ENCODE results near the gene UQCR10. TPM values are rescaled to one million over a fixed set of nuclear protein-coding genes. Genes with fewer than 3 reads are reported as not detected.

Gene UQCR10
- 100 to 1,000 TPM; 285 to 342 (median 286) TPM for polyA plus RNA-seq

DNA sequence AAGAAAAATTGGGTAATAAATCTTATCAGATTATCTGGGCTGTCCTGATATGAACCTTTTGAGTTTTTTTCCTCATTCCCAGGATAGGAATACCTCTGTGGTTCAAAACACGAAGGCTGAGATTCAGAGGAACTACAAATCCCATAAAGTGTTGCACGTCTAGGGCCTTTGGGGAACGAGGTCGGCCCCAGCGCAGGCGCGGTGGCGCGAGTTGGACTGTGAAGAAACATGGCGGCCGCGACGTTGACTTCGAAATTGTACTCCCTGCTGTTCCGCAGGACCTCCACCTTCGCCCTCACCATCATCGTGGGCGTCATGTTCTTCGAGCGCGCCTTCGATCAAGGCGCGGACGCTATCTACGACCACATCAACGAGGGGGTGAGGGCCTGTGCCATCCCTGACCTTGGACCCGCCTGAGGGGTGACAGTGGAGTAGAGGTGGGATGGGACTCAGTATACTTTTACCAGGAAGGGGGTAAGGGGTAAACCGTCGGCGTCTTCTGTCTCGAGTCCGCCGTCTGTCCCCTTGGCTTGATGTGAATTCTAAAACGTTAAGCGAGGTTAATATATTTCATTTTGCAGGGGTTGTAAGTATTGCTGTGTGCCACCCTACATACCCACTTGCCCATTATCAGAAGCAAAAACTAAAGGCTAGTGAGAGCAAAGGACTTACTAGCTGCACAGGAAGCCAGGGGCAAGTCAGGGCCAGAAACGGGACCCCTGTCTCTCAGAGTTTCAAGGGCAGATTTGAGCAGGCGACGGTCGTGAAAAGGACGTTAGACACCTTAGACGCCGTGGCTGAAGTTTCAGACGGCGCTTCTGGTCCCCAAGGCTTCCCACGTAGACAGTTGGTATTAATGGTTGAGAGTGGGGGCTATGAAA is at the start of gene UQCR10:
TSS of gene UQCR10 (plus strand) at position 199 of the 881 bp plus-strand sequence. CDS start at position 229, 30 bp downstream.
- no peaks in the 10 kb centered on the region for H3K36me3 Mint-ChIP-seq
- DNase-seq = peak; percentile 89 to 93 (median 93)
- H3K4me1 Mint-ChIP-seq = peaks cover 36 to 49% of the 10 kb centered on the region in 2 donors
- peak within 1 kb of the TSS; percentile 98 to 100 (median 99) for H3K4me3 Mint-ChIP-seq
- peak within 1 kb of the TSS; percentile 94 to 99 (median 98) for H3K27ac Mint-ChIP-seq
- peaks cover 0 to 3% (median 0%) of the 10 kb centered on the region in 3 donors for H3K27me3 Mint-ChIP-seq (ENCODE audit: low read depth in 3 of 3)
- H3K9me3 Mint-ChIP-seq = no peaks in the 10 kb centered on the region

DNA sequence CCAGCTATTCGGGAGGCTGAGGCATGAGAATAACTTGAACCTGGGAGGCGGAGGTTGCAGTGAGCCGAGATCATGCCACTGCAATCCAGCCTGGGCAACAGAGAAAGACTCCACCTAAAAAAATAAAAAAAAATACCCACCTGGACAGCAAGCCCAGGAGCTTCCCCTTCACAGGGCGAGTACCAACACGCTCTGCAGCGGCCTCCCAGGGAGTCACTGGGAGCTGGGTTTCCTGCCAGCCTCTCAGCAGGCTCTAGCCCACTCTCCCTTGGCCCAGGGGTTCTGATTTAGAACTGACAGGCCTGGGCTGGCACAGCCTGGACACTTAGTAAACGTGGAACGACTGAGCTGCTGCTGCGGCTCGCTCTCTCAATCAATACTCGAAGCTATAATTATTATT is 49.4 kb upstream of the UQCR10 start:
- Mint-ChIP-seq H3K27ac (no peak overlapping the region), H3K27me3 (ENCODE audit: low read depth in 3 of 3) (peaks cover 0 to 23% (median 16%) of the 10 kb centered on the region in 3 donors), H3K4me1 (peaks cover 0 to 2% of the 10 kb centered on the region in 2 donors), H3K4me3 (no peak overlapping the region), H3K9me3 (no peaks in the 10 kb centered on the region), H3K36me3 (no peaks in the 10 kb centered on the region)
- no peak for DNase-seq

DNA sequence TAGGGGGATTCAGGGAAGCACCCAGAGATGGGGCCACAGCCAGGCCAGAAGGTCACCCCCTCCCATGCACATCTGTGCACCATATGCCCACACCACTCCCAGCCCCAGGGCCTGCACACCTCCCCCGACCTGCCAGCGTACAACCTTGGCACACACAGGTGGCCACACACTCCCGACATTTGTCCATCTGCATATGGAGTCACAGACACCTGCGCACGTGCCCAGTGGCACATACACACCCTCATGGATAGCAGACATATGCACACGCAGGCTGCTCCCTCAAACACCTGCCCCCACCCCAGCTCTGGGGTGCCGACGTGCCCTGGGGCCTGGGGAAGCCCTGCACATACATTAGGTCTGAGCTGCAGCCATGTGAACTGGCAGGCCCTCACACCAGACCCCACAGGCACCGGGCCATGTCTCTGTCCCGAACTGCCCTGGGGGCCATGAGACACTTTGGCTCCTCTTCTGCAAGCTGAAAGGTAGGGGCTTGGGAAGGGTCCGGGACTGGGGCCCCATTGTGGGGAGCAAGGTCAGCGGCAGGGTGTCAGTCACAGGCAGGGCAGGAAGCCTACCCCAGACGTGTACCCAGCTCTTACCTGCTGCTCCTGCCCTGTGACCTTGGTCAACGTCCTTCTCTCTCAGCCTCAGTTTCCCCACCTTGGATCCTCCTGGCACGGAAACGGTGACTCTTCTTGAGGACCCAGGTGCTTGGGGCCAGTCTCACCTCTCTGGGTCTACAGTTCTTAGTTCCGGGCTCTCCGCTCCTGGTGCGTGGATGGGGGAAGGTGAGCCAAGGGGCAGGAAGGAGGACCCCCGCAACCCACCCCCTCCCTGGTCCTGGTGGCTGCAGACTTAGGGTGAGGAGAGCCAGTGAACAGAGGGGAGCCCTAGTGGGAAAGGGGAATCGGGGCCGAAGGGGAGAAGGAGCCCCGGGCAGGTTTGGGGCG is 47.9 kb upstream of the UQCR10 start:
- no peak overlapping the region for H3K4me3 Mint-ChIP-seq
- peaks cover 0 to 23% (median 20%) of the 10 kb centered on the region in 3 donors for H3K27me3 Mint-ChIP-seq (ENCODE audit: low read depth in 3 of 3)
- no peaks in the 10 kb centered on the region for H3K36me3 Mint-ChIP-seq
- no peak for DNase-seq
- H3K4me1 Mint-ChIP-seq = peaks cover 0 to 2% of the 10 kb centered on the region in 2 donors
- H3K9me3 Mint-ChIP-seq = no peaks in the 10 kb centered on the region
- H3K27ac Mint-ChIP-seq = no peak overlapping the region

DNA sequence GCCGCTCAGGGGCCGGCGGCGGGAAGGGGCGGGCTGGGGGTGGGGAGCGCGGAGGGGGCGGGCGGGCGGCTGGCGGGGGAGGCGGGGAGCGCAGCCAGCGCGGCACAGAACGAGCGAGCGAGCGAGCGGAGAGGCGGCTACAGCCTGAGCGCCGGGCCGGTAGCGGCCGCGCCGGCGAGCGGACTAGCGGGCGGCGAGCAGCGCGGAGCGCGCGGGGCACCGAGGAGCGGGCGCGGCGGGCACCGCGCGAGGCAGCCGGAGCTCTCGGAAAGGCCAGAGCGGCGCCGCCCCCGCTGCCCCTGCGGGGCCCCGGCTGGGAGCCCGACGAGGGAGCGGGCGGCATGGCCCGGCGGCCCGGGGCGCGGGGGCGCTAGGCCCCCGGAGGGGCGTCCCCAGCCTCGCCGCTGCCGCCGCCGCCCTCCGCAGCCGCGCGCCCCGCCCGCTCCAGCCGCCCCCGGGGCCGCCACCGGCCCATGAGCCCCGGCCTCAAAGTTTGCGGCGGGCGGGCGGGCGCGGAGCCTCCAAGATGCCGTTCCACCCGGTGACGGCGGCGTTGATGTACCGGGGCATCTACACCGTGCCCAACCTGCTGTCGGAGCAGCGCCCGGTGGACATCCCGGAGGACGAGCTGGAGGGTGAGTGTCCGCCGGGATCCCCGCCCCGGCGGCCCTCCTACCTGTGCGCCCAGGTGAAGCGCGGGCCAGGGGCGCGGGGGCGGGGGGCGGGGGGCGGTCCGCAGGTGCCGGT is 47.1 kb upstream of the UQCR10 start, which contains the start of gene CABP7:
TSS of gene CABP7 (plus strand) at position 105 of the 747 bp plus-strand sequence. CDS start at position 527, 422 bp downstream.
- Mint-ChIP-seq H3K9me3 (no peaks in the 10 kb centered on the region), H3K4me1 (peaks cover 0 to 2% of the 10 kb centered on the region in 2 donors), H3K4me3 (no peak within 1 kb of the TSS), H3K27me3 (ENCODE audit: low read depth in 3 of 3) (peaks cover 0 to 20% (median 18%) of the 10 kb centered on the region in 3 donors), H3K36me3 (no peaks in the 10 kb centered on the region), H3K27ac (no peak within 1 kb of the TSS)
- no peak for DNase-seq

DNA sequence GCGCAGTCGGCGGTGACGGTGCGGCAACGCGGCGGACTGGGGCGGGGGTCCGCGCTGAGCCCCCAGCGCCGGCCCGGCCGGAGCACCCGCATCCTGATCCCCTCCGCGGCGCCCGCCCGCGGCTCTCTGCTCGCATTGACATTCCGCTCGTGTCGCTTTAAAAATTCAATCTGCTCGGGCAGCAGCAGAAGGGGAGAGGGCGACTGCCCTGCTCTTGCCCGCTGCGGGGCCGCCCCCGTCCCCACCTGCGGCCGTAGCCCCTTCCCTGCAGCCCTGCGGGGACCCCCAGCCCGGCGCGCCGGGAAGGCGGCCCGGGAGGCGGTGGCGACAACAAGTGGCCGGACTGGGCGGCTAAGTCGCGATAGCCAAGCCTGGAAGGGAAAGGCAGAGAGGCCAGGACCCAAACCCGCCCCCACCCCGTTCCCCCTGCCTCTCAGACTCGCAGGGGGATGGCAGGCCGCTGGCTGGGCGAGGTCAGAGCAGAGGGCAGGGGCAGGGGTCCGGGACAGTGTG is 46.3 kb upstream of the UQCR10 start:
- Mint-ChIP-seq H3K4me1 (peaks cover 0 to 2% of the 10 kb centered on the region in 2 donors), H3K27me3 (ENCODE audit: low read depth in 3 of 3) (peaks cover 0 to 20% (median 18%) of the 10 kb centered on the region in 3 donors), H3K4me3 (no peak overlapping the region), H3K27ac (no peak overlapping the region), H3K9me3 (no peaks in the 10 kb centered on the region), H3K36me3 (no peaks in the 10 kb centered on the region)
- no peak for DNase-seq

DNA sequence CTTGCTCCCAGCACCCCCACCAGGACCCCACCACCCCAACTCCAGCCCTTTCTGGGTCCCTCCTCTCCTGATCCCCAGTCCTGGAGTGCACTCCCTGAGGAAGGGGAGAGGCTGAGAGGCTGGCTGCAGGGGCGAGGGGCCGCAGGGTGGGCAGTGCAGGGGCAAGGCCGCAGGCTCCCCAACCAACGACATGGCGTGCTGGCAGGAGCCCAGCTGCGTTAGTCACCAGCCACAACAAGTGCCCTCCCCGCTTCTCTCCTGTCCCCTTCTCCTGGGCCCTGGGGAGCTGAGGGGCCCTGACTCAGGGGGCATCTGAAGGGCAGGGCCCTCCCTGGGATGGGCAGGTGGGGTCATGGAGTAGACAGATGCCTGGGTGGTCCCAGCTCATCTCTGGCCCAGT is 45.0 kb upstream of the UQCR10 start:
- no peak overlapping the region for H3K4me3 Mint-ChIP-seq
- no peaks in the 10 kb centered on the region for H3K36me3 Mint-ChIP-seq
- H3K9me3 Mint-ChIP-seq = no peaks in the 10 kb centered on the region
- H3K4me1 Mint-ChIP-seq = peaks cover 0 to 2% of the 10 kb centered on the region in 2 donors
- no peak for DNase-seq
- H3K27ac Mint-ChIP-seq = no peak overlapping the region
- H3K27me3 Mint-ChIP-seq (ENCODE audit: low read depth in 3 of 3) = peaks cover 0 to 16% (median 15%) of the 10 kb centered on the region in 3 donors

DNA sequence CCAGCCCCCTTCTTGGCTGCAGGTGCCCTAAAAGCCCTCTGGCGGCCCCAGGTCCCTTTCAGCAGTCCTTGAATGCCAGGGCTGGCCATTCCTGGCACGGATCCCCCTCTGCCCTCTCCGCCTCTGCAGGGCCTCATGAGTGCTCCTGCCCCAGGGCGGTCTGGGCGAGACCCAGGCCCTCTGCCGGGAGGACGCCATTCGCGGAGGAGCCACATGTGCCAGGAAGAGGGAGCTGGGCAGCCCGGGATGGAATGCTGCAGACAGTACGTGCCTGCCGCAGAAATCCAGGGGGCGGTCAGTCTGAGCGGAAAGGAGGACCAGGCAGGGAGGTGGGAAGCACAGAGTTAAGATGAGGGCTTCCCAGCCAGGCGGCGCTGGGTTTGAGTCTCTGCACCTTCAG is 44.6 kb upstream of the UQCR10 start:
- DNase-seq = no peak
- peaks cover 0 to 16% (median 11%) of the 10 kb centered on the region in 3 donors for H3K27me3 Mint-ChIP-seq (ENCODE audit: low read depth in 3 of 3)
- H3K4me3 Mint-ChIP-seq = no peak overlapping the region
- H3K9me3 Mint-ChIP-seq = no peaks in the 10 kb centered on the region
- H3K4me1 Mint-ChIP-seq = peaks cover 0 to 2% of the 10 kb centered on the region in 2 donors
- no peaks in the 10 kb centered on the region for H3K36me3 Mint-ChIP-seq
- no peak overlapping the region for H3K27ac Mint-ChIP-seq

DNA sequence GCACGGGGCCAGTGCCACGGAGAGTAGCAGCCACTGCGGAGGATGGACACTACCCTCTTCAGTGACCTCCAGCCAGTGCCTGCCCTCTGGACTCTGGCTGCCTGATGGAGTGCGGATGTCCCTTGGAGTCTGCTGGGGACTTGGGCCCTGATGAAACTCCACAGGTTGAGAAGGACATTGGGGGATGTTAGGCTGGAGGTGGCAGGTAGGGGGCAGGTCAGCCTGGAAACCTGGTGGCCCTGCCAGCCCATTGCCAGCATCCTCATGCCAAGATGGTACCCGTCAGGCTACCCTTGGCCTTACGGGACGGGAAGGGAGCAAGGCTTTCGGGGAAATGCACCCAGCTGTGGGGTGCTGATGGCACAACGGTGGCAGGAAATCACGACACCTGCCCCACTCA is 43.4 kb upstream of the UQCR10 start:
- Mint-ChIP-seq H3K27ac (no peak overlapping the region), H3K36me3 (no peaks in the 10 kb centered on the region), H3K9me3 (no peaks in the 10 kb centered on the region), H3K4me1 (no peaks in the 10 kb centered on the region), H3K27me3 (ENCODE audit: low read depth in 3 of 3) (peaks cover 0 to 9% (median 8%) of the 10 kb centered on the region in 3 donors), H3K4me3 (no peak overlapping the region)
- DNase-seq = no peak

DNA sequence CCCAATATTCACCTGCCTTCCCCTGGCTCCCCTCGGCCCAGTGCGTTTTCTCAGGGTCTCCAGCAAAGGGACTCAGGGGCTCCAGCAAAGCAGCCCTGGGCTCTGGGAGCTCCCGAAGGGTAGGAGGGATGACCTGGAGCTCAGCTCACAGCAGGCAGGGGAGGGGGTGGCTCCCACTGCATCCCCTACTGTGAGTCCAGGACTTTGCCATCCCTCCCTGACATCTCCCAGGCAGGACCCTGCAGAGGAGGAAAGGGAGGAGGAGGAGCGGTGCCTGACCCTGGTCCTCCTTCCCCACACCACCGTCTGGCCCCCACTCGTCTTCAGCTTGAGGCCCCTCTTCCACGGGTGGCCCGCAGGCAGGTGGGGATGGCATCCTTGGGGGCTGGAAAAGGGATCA is 42.3 kb upstream of the UQCR10 start:
- H3K9me3 Mint-ChIP-seq = no peaks in the 10 kb centered on the region
- H3K4me3 Mint-ChIP-seq = no peak overlapping the region
- no peak for DNase-seq
- no peak overlapping the region for H3K27ac Mint-ChIP-seq
- H3K4me1 Mint-ChIP-seq = no peaks in the 10 kb centered on the region
- H3K36me3 Mint-ChIP-seq = no peaks in the 10 kb centered on the region
- peaks cover 0 to 7% (median 0%) of the 10 kb centered on the region in 3 donors for H3K27me3 Mint-ChIP-seq (ENCODE audit: low read depth in 3 of 3)

DNA sequence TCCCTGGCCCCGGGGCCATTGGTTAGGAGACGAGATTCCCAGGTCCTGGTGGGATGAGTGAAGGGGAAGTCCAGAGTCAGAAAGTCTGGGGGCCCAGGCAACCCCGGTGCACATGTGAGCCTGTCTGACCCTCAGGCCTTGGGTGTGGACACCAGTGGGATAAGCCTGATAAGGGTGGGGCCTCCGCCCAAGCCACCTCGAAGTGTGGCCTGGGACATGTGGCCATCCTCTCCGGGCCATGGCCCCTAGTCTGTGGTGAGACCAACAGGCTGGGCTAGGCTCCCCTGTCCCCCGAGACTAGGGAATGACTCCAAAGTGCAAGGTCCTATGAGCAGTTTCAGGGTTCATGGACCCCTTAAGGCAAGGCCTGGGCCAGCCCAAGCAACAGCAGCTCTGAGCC is 41.1 kb upstream of the UQCR10 start:
- no peak for DNase-seq
- H3K4me3 Mint-ChIP-seq = no peak overlapping the region
- H3K27ac Mint-ChIP-seq = no peak overlapping the region
- H3K9me3 Mint-ChIP-seq = no peaks in the 10 kb centered on the region
- peaks cover 0 to 7% (median 0%) of the 10 kb centered on the region in 3 donors for H3K27me3 Mint-ChIP-seq (ENCODE audit: low read depth in 3 of 3)
- H3K4me1 Mint-ChIP-seq = no peaks in the 10 kb centered on the region
- H3K36me3 Mint-ChIP-seq = no peaks in the 10 kb centered on the region

DNA sequence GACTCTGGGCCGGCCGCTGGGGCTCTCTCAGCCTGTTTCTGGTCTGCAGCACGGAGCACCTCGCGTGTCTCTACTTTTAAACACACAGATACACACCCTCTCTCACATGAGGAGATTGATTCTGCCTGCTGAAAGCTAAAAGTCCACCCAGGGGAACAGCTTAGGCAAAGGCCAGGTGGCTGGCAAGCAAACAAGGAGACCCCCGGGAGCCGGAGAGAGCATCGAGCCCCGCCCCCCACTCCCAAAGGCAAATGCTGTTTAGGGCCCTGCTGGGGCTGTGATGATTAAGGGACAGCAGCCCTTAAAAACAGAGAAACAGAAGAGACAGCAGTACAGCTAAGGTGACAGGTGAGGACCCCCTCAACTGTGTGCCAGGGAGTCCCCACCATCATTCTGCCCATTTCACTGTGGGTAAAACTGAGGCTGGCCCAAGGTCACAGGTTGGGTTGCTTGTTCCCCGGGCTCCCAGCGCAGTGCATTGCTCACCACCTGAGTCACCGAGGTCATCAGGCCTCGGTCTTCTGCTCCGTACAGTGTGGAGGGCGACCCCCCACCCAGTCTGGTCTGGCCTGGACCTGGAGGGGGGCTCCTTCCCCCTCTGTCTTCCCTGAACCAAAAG is 40.5 kb upstream of the UQCR10 start:
- no peak for DNase-seq
- Mint-ChIP-seq H3K9me3 (no peaks in the 10 kb centered on the region), H3K27me3 (ENCODE audit: low read depth in 3 of 3) (peaks cover 0 to 4% (median 0%) of the 10 kb centered on the region in 3 donors), H3K4me3 (no peak overlapping the region), H3K36me3 (no peaks in the 10 kb centered on the region), H3K27ac (no peak overlapping the region), H3K4me1 (no peaks in the 10 kb centered on the region)

DNA sequence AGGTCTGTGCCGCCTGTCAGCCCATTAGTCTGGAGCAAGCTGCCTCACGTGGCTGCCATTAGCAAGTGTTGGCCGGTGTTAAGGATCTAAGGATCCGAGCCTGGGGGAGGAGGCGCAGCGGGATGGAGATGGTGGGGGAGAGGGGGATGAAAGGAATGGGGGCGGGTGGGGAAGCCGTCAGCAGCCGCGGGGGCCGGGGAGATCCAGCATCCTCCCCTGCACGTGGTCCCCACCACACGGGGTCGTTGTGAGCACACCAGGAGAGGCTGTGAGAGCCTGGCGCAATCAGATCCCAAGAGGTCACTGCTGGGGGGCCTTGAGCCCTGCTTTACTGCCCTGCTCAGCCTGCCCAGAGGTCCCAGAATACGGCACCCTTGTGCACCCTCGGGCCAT is 40.0 kb upstream of the UQCR10 start:
- H3K9me3 Mint-ChIP-seq = no peaks in the 10 kb centered on the region
- no peaks in the 10 kb centered on the region for H3K36me3 Mint-ChIP-seq
- no peak overlapping the region for H3K27ac Mint-ChIP-seq

DNA sequence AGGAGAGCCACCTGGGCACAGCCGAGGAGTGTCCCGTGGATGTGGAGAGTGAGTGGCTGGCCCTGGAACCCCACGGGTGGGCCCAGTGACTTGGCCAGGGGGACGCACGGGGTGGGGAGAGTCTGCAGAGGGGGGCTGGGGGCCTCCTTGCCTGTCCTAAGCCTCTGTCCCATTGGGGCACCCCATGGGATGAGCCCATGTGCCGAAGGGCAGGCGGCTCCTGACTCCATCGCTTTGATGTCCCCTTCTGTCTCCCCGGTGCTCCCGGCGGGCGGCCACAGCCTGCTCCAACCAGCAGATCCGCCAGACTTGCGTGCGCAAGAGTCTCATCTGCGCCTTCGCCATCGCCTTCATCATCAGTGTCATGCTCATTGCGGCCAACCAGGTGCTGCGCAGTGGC is 38.0 kb upstream of the UQCR10 start:
- Mint-ChIP-seq H3K27me3 (ENCODE audit: low read depth in 3 of 3) (no peaks in the 10 kb centered on the region), H3K36me3 (no peaks in the 10 kb centered on the region), H3K4me1 (no peaks in the 10 kb centered on the region), H3K27ac (no peak overlapping the region), H3K9me3 (no peaks in the 10 kb centered on the region), H3K4me3 (no peak overlapping the region)
- no peak for DNase-seq

More for the DNA sequence above, 40.0 kb upstream of the UQCR10 start:
- DNase-seq = peak in 1 of 3 donors; percentile 7
- H3K27me3 Mint-ChIP-seq (ENCODE audit: low read depth in 3 of 3) = peaks cover 0 to 4% (median 0%) of the 10 kb centered on the region in 3 donors
- no peak overlapping the region for H3K4me3 Mint-ChIP-seq
- H3K4me1 Mint-ChIP-seq = no peaks in the 10 kb centered on the region

Data from immature natural killer cell (primary cell).